Choroid plexus epithelial cell (primary cell): ENCODE measurements around the gene ADCY4.

Experiments used
- DNase-seq: peaks from one replicate; pipeline ENCODE4 v3.0.0-alpha.2; 2010; ENCODE audit warnings: low read depth
- H3K4me3 ChIP-seq: 2 replicates; pipeline ENCODE4 v1.5.1; 2011; ENCODE audit warnings: low read depth, mild to moderate bottlenecking, control low read depth, low read length, moderate library complexity
- TF ChIP-seq, protein P1 (sequence below): conservative IDR thresholded peaks from 2 replicates; pipeline ENCODE4 v1.5.1; 2011; ENCODE audit warnings: low read depth, mild to moderate bottlenecking, control low read depth, inconsistent platforms, low read length, moderate library complexity

ADCY4 gene

DNA sequence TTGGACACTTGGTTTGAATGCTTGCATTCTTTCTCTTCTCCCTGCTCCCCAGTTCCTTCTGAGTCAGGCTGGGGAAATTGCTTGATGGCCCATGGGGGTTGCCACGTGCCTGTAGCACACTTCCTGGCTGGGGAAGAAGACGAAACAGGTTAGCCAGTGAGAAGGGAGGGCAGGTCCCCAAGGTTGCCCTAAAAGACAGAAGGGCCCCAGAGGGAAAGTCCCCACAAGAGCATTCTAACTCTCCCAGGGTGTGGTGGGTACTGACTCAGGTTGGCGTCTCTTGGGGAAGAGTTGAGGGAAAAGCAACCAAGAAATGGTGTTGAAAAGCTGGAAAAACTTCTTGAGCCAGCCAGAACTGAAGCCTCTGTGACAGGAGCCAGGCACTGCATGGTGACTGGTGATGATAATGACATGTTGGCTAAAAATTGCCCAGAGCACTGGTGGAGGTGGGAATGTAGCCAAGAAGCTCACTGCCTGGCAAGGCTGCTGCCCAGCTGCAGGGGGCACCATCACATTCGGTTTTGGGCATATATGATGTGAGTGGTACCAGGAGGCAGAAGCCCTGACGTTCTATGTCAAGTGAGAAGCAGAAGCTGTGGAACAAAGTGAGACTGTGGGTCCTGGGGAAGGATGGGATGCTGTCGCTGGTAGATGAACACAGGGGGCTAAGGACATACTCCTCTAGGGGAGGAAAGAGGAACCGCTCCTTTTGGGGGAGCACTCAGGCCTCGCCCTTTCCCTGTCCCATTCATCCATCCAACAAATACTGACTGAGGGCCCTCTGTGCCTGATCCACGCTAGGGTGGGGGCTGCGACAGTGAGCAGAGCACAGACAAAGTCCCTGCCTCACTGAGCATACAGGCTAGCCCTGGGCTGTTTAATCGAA, 55.3 kb downstream of the ADCY4 start:
- no peak for DNase-seq
- TF ChIP-seq, protein P1, sequence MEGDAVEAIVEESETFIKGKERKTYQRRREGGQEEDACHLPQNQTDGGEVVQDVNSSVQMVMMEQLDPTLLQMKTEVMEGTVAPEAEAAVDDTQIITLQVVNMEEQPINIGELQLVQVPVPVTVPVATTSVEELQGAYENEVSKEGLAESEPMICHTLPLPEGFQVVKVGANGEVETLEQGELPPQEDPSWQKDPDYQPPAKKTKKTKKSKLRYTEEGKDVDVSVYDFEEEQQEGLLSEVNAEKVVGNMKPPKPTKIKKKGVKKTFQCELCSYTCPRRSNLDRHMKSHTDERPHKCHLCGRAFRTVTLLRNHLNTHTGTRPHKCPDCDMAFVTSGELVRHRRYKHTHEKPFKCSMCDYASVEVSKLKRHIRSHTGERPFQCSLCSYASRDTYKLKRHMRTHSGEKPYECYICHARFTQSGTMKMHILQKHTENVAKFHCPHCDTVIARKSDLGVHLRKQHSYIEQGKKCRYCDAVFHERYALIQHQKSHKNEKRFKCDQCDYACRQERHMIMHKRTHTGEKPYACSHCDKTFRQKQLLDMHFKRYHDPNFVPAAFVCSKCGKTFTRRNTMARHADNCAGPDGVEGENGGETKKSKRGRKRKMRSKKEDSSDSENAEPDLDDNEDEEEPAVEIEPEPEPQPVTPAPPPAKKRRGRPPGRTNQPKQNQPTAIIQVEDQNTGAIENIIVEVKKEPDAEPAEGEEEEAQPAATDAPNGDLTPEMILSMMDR: peak; percentile 3
- no peak overlapping the region for H3K4me3 ChIP-seq

- TF ChIP-seq, protein P1: no peak
- no peak for DNase-seq
- no peak overlapping the region for H3K4me3 ChIP-seq
These were observed 56.4 kb downstream of the ADCY4 start for GRCh38 chr14:24278424-24278823.

GRCh38 chr14:24277606-24278321, 57.1 kb downstream of the ADCY4 start:
- TF ChIP-seq, protein P1: no peak
- DNase-seq: no peak
- H3K4me3 ChIP-seq: no peak overlapping the region

DNA sequence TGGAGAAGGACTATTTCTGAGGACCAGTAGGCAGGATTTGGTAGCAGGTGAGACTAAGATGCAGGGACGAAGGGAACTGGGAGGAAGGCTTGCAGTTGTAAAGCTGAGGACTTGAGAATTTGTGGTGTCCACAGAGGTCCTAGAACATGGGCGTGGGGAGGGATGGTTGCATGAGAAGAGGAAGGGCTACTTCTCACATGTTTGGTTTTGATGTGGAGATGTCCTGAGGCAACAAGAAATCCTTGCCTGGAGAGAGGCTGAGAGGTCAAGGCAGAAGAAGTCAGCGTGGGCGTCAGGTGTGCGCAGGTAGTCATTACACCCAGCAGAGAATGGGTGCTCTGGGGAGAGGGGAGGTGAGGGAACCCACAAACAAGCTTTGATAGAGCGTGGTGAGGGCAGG, 57.8 kb downstream of the ADCY4 start:
- TF ChIP-seq, protein P1: no peak
- H3K4me3 ChIP-seq: no peak overlapping the region
- DNase-seq: no peak

GRCh38 chr14:24274101-24274543, 60.7 kb downstream of the ADCY4 start:
- H3K4me3 ChIP-seq: no peak overlapping the region
- TF ChIP-seq, protein P1: no peak
- no peak for DNase-seq

- no peak overlapping the region for H3K4me3 ChIP-seq
- TF ChIP-seq, protein P1: peak; percentile 22
- DNase-seq: peak; percentile 16
These were observed 61.4 kb downstream of the ADCY4 start for GRCh38 chr14:24273422-24273998.
